PC-9 (cell line): ENCODE results near the gene MOSPD3. TPM values are rescaled to one million over a fixed set of nuclear protein-coding genes. Genes with fewer than 3 reads are reported as not detected.

ENCODE experiments used
- BruUV-seq: library from RNA; stranded (reverse); fragments of 400-500 nt; replicated peaks from 2 replicates; lab custom pipeline; 2021; lab: Mats Ljungman, UMichigan
- CTCF ChIA-PET: fragments of 300-600 bp; sonication (Branson Sonifier 250); formaldehyde crosslinking; loops from one replicate; lab custom pipeline; 2022; ENCODE audit warnings: antibody characterized with exemption; lab: Charles Lee
- POLR2A ChIA-PET: fragments of 300-600 bp; sonication (Branson Sonifier 250); formaldehyde crosslinking; loops from one replicate; lab custom pipeline; 2022; ENCODE audit warnings: antibody characterized with exemption; ENCODE audit not compliant: unreplicated experiment; lab: Charles Lee
- DNase-seq, 2 experiments: peaks; one replicate each; pipeline versions ENCODE4 v3.0.0 to v3.0.0-alpha.2; 2015 to 2022; ENCODE audit warnings: mixed read lengths in 1 of 2
- H2AFZ ChIP-seq: fragments of 200-600 bp; sonication (generic); 2 replicates; pipeline ENCODE4 v1.8.1; 2017; ENCODE audit warnings: antibody characterized with exemption
- H3F3A ChIP-seq: fragments of 200-600 bp; sonication (generic); 2 replicates; pipeline ENCODE4 v1.8.1; 2017; ENCODE audit warnings: antibody characterized with exemption, mild to moderate bottlenecking, low read depth; ENCODE audit not compliant: insufficient read depth
- H3K27ac ChIP-seq: fragments of 200-600 bp; sonication (generic); 2 replicates; pipeline ENCODE4 v1.6.1; 2016; ENCODE audit warnings: mixed run types
- H3K27me3 ChIP-seq: fragments of 200-600 bp; sonication (generic); 2 replicates; pipeline ENCODE4 v1.6.1; 2016; ENCODE audit warnings: low read depth, mixed run types; ENCODE audit not compliant: insufficient read depth
- H3K36me3 ChIP-seq: fragments of 200-600 bp; sonication (generic); 2 replicates; pipeline ENCODE4 v1.6.1; 2016; ENCODE audit warnings: low read depth, mixed run types
- H3K4me1 ChIP-seq: fragments of 200-600 bp; sonication (generic); replicated peaks from 2 replicates; pipeline ENCODE4 v1.6.1; 2016; ENCODE audit warnings: mixed run types; ENCODE audit not compliant: insufficient read depth
- H3K4me2 ChIP-seq: fragments of 200-600 bp; sonication (generic); 2 replicates; pipeline ENCODE4 v1.6.1; 2017; ENCODE audit warnings: mixed run types
- H3K4me3 ChIP-seq: fragments of 200-600 bp; sonication (generic); 2 replicates; pipeline ENCODE4 v1.6.1; 2016; ENCODE audit warnings: mixed run types
- H3K79me2 ChIP-seq: fragments of 200-600 bp; sonication (generic); 2 replicates; pipeline ENCODE4 v1.6.1; 2017; ENCODE audit warnings: low read depth, mixed run types
- H3K9me2 ChIP-seq: fragments of 200-600 bp; sonication (generic); 2 replicates; pipeline ENCODE4 v1.8.1; 2017; ENCODE audit warnings: mild to moderate bottlenecking; ENCODE audit not compliant: insufficient read depth
- H3K9me3 ChIP-seq: fragments of 200-600 bp; sonication (generic); 2 replicates; pipeline ENCODE4 v1.8.1; 2016; ENCODE audit warnings: low read depth; ENCODE audit not compliant: insufficient read depth
- H4K20me1 ChIP-seq: fragments of 200-600 bp; sonication (generic); 2 replicates; pipeline ENCODE4 v1.8.1; 2017; ENCODE audit not compliant: insufficient read depth
- CTCF ChIP-seq: fragments of 200-600 bp; sonication (generic); conservative IDR thresholded peaks from 2 replicates; pipeline ENCODE4 v1.6.1; 2017; ENCODE audit warnings: mixed run types, antibody characterized with exemption, mild to moderate bottlenecking, moderate library complexity
- EZH2 ChIP-seq: fragments of 200-600 bp; sonication (generic); IDR thresholded peaks from 2 replicates; pipeline ENCODE4 v1.8.0; 2017; ENCODE audit warnings: antibody characterized with exemption, low read depth
- intact Hi-C: fragments of 100-400 bp; cut with micrococcal nuclease; formaldehyde crosslinking; loops from one replicate; pipeline ENCODE4 v1.10.0; 2022; ENCODE audit not compliant: unreplicated experiment
- total RNA-seq: library from RNA; stranded (reverse); gene quantifications from 2 replicates; pipeline ENCODE4 v1.2.3, GENCODE V29; 2021

MOSPD3 gene
- total RNA-seq, 1 experiment from 2014 or later: 38.1 TPM

- POLR2A ChIA-PET: interaction anchor here (0.5 to 0.7 kb wide), 2 partner anchors 19 to 190 kb away, joined by 3 to 5 read pairs; no protein-coding TSS in a partner anchor
- DNase-seq: peak; percentile 62 to 80
- H2AFZ ChIP-seq: peak overlapping the region; percentile 80; the same call in 1 of the 2 replicates
- TSS peak; percentile 34 for BruUV-seq
- H3F3A ChIP-seq: peaks cover 12% of the 10 kb centered on the region; the same call in 1 of the 2 replicates
- no peaks in the 10 kb centered on the region for H3K79me2 ChIP-seq
- no peaks in the 10 kb centered on the region for H3K9me2 ChIP-seq
- H3K4me3 ChIP-seq: peak overlapping the region; percentile 62
- no peaks in the 10 kb centered on the region for H4K20me1 ChIP-seq
- peaks cover 9% of the 10 kb centered on the region; the same call in 1 of the 2 replicates for H3K4me1 ChIP-seq
- no peaks in the 10 kb centered on the region for H3K9me3 ChIP-seq
- H3K27ac ChIP-seq: no peak overlapping the region
- peak overlapping the region; percentile 94 for H3K4me2 ChIP-seq
- intact Hi-C loops: loop anchor here (5.0 kb wide), 1 partner anchor 46 kb away; the partner anchor contains the start of gene GNB2
- no peaks in the 10 kb centered on the region for H3K27me3 ChIP-seq
- no peak for TF ChIP-seq CTCF
- TF ChIP-seq EZH2: no peak
- no peaks in the 10 kb centered on the region for H3K36me3 ChIP-seq
- CTCF ChIA-PET: interaction anchor here (0.5 to 0.9 kb wide), 3 partner anchors 11 to 91 kb away, joined by 3 to 5 read pairs (median 5); no protein-coding TSS in a partner anchor
Observed at GRCh38 chr7:100626530-100627237, 14.3 kb downstream of the MOSPD3 start.

GRCh38 chr7:100627238-100627549 lies 14.9 kb downstream of the MOSPD3 start:
- intact Hi-C loops: loop anchor here (5.0 kb wide), 1 partner anchor 45 kb away; the partner anchor contains the start of gene GNB2
- TF ChIP-seq EZH2: no peak
- H2AFZ ChIP-seq: no peak overlapping the region
- ChIA-PET CTCF (interaction anchor here (0.5 kb wide), 1 partner anchor 90 kb away, joined by 5 read pairs; no protein-coding TSS in a partner anchor), POLR2A (interaction anchor here (0.5 kb wide), 1 partner anchor 191 kb away, joined by 3 read pairs; no protein-coding TSS in a partner anchor)
- H3K4me1 ChIP-seq: peaks cover 9% of the 10 kb centered on the region; the same call in 1 of the 2 replicates
- BruUV-seq: no TSS peak
- H3K9me2 ChIP-seq: no peaks in the 10 kb centered on the region
- H4K20me1 ChIP-seq: no peaks in the 10 kb centered on the region
- H3K27me3 ChIP-seq: no peaks in the 10 kb centered on the region
- H3K4me3 ChIP-seq: no peak overlapping the region
- no peaks in the 10 kb centered on the region for H3K36me3 ChIP-seq
- H3F3A ChIP-seq: peaks cover 12% of the 10 kb centered on the region; the same call in 1 of the 2 replicates
- no peak overlapping the region for H3K27ac ChIP-seq
- H3K9me3 ChIP-seq: no peaks in the 10 kb centered on the region
- peak overlapping the region; percentile 94; the same call in 1 of the 2 replicates for H3K4me2 ChIP-seq
- H3K79me2 ChIP-seq: no peaks in the 10 kb centered on the region
- no peak for DNase-seq

GRCh38 chr7:100629117-100629716 lies 16.9 kb downstream of the MOSPD3 start:
- H3K4me1 ChIP-seq: peaks cover 9% of the 10 kb centered on the region; the same call in 1 of the 2 replicates
- no peak overlapping the region for H3K4me3 ChIP-seq
- DNase-seq: peak; percentile 54 to 66
- no peak for TF ChIP-seq EZH2
- TF ChIP-seq CTCF: peak; percentile 65
- H3K36me3 ChIP-seq: no peaks in the 10 kb centered on the region
- H3K9me3 ChIP-seq: no peaks in the 10 kb centered on the region
- no peak overlapping the region for H3K27ac ChIP-seq
- H3K9me2 ChIP-seq: no peaks in the 10 kb centered on the region
- no peak overlapping the region for H2AFZ ChIP-seq
- no peaks in the 10 kb centered on the region for H3K27me3 ChIP-seq
- H3F3A ChIP-seq: peaks cover 15% of the 10 kb centered on the region; the same call in 1 of the 2 replicates
- H4K20me1 ChIP-seq: no peaks in the 10 kb centered on the region
- POLR2A ChIA-PET: interaction anchor here (0.6 kb wide), 1 partner anchor 27 kb away, joined by 3 read pairs; no protein-coding TSS in a partner anchor
- no TSS peak for BruUV-seq
- H3K4me2 ChIP-seq: no peak overlapping the region
- no peaks in the 10 kb centered on the region for H3K79me2 ChIP-seq
- intact Hi-C loops: loop anchor here (5.0 kb wide), 1 partner anchor 43 kb away; the partner anchor contains the start of gene GNB2
- CTCF ChIA-PET: interaction anchor here (0.6 to 0.7 kb wide), 4 partner anchors 9 to 399 kb away, joined by 3 to 11 read pairs (median 6); partner anchors contain the start of genes FBXO24 and LRCH4
